ENCODE data around the gene STON1.
"Not testable (repeated sequence)": the region's sequence is repeated elsewhere in the genome, so short reads cannot be mapped to it uniquely, and the experiment has no call there.

STON1 gene

DNA sequence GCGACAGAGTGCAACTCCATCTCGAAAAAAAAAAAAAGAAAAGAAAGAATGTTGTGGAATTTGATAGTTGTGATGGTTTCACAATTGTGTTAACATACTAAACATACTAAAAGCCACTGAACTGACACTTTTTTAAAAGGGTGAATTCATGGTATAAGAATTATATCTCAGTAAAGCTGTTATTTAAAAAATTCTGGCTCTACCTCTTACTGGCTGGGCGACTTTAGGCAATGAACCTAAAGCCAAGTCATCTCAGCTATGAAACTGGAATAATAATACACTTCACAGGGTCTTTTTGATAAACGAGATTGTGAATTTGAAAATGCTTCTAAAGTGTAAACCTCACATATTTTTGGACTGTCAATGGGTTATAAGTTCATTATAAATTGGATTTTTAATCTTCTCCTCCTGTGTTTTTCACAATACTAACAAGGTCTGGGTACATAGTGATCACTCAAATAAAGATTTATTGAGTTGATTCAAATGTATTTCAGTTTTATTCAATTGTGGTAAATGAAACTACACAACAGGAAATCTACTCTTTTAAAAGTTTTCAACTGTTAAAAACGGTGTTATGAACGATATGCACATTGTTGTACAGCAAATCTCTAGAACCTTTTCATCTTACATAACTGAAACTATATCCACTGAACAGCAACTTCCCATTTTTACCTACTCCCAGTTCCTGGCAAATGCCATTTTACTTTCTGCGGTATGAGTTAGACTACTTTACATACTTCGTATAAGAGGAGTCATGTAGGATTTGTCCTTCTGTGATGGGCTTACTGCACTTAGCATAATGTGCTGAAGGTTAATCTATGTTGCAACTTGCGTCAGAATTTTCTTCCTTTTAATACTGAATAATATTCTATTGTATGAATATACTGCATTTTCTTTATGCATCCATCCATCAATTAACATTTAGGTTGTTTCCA, 44.7 kb downstream of the STON1 start:
- DNase-seq, result no peak

- no peak for DNase-seq
Observed at GRCh38 chr2:48578313-48578712, 48.4 kb downstream of the STON1 start.

DNA sequence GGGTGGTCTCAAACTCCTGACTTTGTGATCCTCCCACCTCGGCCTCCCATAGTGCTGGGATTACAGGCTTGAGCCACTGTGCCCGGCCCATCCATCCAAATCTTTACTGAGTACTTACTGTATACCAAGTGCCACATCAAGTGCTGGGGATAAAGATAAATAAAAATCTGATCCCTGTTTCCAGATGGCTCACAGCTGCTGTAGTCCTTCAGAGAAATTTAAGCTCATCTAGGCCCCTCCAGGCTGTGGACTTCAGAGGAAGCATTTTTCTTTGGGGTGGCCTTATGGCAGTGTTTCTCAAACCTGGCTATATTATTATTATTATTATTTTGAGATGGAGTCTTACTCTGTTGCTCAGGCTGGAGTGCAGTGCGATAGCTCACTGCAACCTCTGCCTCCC, 54.0 kb downstream of the STON1 start:
- no peak for DNase-seq

DNA sequence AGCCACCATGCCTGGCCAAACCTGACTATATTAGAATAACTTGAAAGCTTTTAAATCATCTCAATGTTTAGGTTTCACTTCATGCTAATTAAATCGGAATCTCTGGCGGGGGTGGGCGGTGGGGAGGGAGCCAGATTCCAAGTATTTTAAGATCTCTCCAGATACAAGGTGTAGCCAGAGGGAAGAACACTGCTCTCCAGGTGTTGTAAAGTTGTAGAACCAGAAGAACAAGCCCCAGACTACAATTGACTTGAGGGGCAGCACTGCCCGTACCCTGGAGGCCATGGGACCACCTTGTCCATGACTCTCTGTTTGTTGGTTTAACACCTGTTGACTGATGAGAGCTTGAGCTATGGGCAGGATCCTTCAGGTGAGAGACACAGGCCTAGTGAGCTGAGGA, 54.6 kb downstream of the STON1 start:
- no peak for DNase-seq

- no peak for DNase-seq
Observed at GRCh38 chr2:48586433-48586832, 56.5 kb downstream of the STON1 start.

DNA sequence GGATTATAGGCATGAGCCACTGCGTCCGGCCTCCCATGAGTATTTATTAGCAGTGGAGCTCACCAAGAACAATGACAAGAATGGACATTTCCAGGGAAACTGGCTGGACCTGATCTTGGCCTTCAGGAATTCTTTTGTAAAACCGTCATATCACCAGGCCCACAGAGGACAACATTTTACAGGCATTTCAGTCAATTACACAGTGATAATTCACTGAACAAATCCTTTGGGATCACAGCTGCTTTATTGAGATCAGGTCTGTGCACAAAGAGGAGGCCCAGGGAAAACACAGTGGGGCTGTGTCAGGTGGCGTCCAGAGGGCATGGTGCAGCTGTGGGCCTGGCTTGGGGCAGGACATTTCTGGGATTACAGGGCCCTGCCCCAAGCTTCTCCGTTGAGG, 57.6 kb downstream of the STON1 start:
- no peak for DNase-seq

GRCh38 chr2:48587961-48588360, 58.0 kb downstream of the STON1 start:
- DNase-seq, result no peak

GRCh38 chr2:48588745-48589144, 58.8 kb downstream of the STON1 start:
- DNase-seq, result no peak

- no peak for DNase-seq
Observed at GRCh38 chr2:48589170-48589767, 59.3 kb downstream of the STON1 start.

DNA sequence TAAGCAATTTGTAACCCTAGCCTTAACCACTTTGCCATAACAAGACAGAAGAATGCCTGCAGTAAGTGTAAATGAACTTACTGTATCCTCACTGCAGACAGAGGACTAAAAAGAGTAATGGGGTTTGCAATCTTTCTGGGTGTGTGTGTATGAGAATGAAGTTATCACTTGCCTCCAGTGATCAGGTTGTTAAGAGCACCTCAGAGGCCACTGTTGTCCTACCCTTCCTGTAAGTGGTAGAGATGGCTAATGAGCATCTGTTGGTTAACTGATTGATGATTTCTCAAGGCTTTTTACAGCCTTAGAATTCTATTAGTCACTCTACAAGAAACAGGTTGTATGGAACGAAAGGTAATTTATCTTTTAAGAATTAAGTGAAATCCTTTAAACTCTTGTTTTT, 60.1 kb downstream of the STON1 start:
- DNase-seq, result no peak

DNA sequence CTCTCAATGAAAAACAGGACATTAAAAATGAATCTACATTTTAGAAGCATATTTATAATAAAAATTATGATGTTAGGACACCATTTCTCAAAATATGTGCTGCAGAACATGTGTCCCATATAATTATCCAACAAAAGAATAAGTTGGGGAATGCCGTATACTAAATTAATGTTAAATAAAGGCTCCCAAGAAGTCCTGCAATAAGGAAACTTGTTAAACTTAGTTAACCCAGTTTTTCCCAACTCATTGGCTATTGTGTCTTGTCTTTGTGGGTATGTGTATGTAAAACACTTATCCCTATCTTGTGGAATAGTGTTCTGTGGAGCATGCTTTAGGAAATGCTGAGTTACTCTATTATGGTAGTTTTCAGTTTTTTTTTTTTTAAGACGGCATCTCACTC, 62.1 kb downstream of the STON1 start:
- DNase-seq, result no peak

- not testable (repeated sequence) for DNase-seq
Observed at GRCh38 chr2:48596751-48597150, 66.8 kb downstream of the STON1 start.

GRCh38 chr2:48597492-48597891, 67.5 kb downstream of the STON1 start:
- no peak for DNase-seq

- DNase-seq, result no peak
Observed at GRCh38 chr2:48600204-48600813, 70.4 kb downstream of the STON1 start.

DNA sequence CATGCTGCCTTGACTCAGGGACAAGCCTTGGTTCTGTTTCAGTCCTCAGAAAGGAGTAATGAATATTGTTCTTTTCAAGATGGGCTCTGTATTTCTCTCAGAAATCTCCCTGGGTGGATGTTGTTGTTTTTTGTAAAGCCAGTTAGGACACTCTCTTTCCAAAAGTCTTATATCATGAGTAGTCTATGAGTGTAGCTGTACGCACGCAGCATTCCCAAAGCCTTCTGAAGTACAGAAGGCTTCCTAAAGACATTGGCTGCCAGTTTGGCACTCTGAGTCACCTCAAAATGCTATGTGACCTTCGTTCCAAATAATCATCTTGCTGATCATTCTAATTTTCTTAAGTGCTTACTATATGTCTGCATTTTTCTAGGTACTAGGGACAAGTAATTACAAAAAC, 71.0 kb downstream of the STON1 start:
- no peak for DNase-seq

GRCh38 chr2:48601349-48601748, 71.4 kb downstream of the STON1 start:
- no peak for DNase-seq

DNA sequence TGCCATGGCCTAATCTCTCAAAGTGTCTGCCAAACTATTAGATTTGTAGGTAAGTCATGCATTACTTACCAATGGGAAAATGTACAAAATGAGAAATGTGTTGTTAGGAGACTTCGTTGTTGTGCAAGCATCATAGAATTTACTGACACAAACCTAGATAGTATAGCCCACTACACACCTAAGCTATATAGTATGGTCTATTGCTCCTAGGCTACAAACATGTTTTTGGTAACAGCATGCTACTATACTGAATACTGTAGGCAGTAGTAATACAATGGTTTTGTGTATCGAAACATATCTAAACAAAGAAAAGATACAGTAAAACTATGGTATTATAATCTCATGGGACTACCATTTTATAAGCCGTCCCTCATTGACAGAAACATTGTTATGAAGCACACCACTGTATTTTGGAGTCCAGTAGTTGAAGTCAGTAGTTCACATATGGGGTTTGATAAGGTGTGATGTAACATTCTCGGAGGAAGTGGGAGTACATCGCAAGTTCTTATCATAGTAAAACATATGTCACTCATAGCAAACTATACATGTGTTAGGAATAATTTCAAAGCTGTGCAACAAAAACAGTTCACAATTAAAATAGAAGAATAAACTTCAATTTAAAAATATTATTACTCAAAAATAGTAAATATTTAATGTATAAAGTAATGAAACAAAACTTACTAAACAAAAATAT, 75.7 kb downstream of the STON1 start:
- DNase-seq, result no peak

DNA sequence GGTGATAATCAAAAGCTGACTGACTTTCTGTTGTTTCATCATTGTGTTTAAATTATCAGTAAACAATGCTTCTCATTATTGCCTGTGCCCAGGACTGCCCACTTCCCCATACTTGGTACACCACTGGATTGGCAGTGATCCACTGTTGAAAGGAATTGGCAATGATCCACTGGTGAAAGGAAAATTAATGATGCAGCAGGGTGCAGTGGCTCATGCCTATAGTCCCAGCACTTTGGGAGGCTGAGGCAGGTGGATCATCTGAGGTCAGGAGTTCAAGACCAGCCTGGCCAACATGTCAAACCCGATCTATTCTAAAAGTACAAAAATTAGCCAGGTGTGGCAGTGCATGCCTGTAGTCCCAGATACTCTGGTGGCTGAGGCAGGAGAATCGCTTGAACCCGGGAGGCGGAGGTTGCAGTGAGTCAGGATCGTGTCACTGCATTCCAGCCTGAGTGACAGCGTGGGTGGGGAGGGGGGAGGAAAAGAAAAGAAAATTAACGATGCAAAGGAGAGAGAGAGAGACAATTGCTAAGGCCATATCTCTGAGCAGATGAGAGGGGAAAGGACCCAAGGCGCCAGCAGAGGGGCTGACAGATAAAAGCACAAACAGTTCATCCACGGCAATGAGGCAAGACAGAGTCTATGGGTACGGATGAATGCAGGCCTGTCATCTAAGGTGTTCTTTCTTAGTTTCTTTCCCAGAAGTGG, 77.5 kb downstream of the STON1 start:
- DNase-seq, result no peak

- no peak for DNase-seq
Observed at GRCh38 chr2:48613211-48613610, 83.3 kb downstream of the STON1 start.

DNA sequence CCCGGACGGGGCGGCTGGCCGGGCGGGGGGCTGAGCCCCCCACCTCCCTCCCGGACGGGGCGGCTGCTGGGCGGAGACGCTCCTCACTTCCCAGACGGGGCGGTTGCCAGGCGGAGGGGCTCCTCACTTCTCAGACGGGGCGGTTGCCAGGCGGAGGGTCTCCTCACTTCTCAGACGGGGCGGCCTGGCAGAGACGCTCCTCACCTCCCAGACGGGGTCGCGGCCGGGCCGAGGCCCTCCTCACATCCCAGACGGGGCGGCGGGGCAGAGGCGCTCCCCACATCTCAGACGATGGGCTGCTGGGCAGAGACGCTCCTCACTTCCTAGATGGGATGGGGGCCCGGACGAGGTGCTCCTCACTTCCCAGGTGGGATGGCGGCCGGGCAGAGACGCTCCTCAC, 84.6 kb downstream of the STON1 start:
- DNase-seq, result not testable (repeated sequence)

- no peak for DNase-seq
Observed at GRCh38 chr2:48617618-48618017, 87.7 kb downstream of the STON1 start, which contains the start of gene GTF2A1L. GTF2A1L (plus strand) TSS chr2:48617856; CDS start chr2:48617875, 19 bp downstream.

GRCh38 chr2:48619526-48619925, 89.6 kb downstream of the STON1 start:
- DNase-seq, result no peak

DNA sequence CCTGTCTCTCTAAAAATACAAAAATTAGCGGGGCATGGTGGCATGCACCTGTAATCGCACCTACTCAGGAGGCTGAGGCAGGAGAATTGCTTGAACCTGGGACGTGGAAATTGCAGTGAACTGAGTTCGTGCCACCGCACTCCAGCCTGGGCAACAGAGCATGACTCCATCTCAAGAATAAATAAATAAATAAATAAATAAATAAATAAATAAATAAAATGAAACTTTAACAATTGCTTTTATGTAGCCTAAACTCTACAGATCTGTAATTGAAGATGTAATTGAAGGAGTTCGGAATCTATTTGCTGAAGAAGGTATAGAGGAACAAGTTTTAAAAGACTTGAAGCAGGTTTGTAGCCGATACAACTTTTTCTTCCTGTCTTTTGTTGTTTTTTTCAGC, 90.7 kb downstream of the STON1 start:
- no peak for DNase-seq
